Naive B cell (primary cell): ENCODE data around the gene BICDL2. TPM values are rescaled to one million over a fixed set of nuclear protein-coding genes. Genes with fewer than 3 reads are reported as not detected.

Source experiments
- ATAC-seq, 2 donors: fragments of 150-1000 bp; cut with Tn5 transposase; 2 replicates each; pipeline ENCODE4 v1.10.0; 2021; ENCODE audit warnings: low read depth in 2 of 2, mild to moderate bottlenecking in 2 of 2, moderate library complexity in 2 of 2
- DNase-seq: peaks from one replicate; pipeline ENCODE4 v3.0.0; 2022
- H3K27ac Mint-ChIP-seq, 6 donors: one replicate each; pipeline ENCODE4 v1.8.0; 2020 to 2022; ENCODE audit warnings: mild to moderate bottlenecking in 6 of 6, mixed read lengths in 6 of 6, moderate library complexity in 5 of 6, inconsistent platforms in 2 of 6
- H3K27me3 Mint-ChIP-seq, 3 donors: one replicate each; pipeline ENCODE4 v1.8.0; 2021 to 2022; ENCODE audit warnings: mixed read lengths in 3 of 3, mild to moderate bottlenecking in 1 of 3
- H3K36me3 Mint-ChIP-seq, 2 donors: one replicate each; pipeline ENCODE4 v1.8.0; 2020 to 2022; ENCODE audit warnings: mixed read lengths in 2 of 2, inconsistent platforms in 1 of 2, mild to moderate bottlenecking in 1 of 2
- H3K4me1 Mint-ChIP-seq, 3 donors: one replicate each; pipeline ENCODE4 v1.8.0; 2020 to 2022; ENCODE audit warnings: mixed read lengths in 3 of 3, inconsistent platforms in 1 of 3, mild to moderate bottlenecking in 1 of 3, moderate library complexity in 1 of 3
- H3K4me3 Mint-ChIP-seq, 8 donors: one replicate each; pipeline ENCODE4 v1.8.0; 2020 to 2022; ENCODE audit warnings: mild to moderate bottlenecking in 8 of 8, mixed read lengths in 8 of 8, moderate library complexity in 8 of 8, inconsistent platforms in 2 of 8
- H3K9me3 Mint-ChIP-seq, 7 donors: one replicate each; pipeline ENCODE4 v1.8.0; 2020 to 2022; ENCODE audit warnings: mixed read lengths in 7 of 7, mild to moderate bottlenecking in 5 of 7, inconsistent platforms in 2 of 7, moderate library complexity in 1 of 7
- polyA plus RNA-seq, 6 donors: library from polyadenylated mRNA; unstranded; fragments of 300-500 nt; fragmentation: Illumina TruSeq; gene quantifications; one replicate each; pipeline ENCODE4 v1.2.3, GENCODE V29; 2021; ENCODE audit warnings: low read depth in 6 of 6

BICDL2 gene
- polyA plus RNA-seq, 6 donors from 2014 or later = not detected

DNA sequence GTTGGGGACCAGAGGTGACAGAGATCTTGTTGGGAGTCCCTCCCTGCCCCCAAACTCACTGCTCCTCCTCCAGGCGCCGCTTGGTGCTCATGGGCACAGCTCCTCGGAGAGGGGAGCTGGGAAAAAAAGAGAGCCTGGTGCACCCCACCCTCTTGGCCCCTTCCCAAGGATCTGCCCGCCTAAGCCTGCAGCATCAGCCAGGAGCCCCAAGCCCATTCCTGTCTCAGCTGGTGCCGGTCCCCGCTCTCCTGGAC is 13.4 kb downstream of the BICDL2 start:
- H3K9me3 Mint-ChIP-seq = peaks cover 0 to 4% (median 0%) of the 10 kb centered on the region in 7 donors
- H3K4me3 Mint-ChIP-seq = peak overlapping the region; percentile 82 to 97 (median 95)
- no peaks in the 10 kb centered on the region for H3K36me3 Mint-ChIP-seq
- ATAC-seq = no peak
- DNase-seq = no peak
- peaks cover 0 to 4% (median 3%) of the 10 kb centered on the region in 3 donors for H3K27me3 Mint-ChIP-seq
- H3K27ac Mint-ChIP-seq = peak overlapping the region; percentile 14 to 99 (median 63)
- H3K4me1 Mint-ChIP-seq = peaks cover 39 to 58% (median 57%) of the 10 kb centered on the region in 3 donors

DNA sequence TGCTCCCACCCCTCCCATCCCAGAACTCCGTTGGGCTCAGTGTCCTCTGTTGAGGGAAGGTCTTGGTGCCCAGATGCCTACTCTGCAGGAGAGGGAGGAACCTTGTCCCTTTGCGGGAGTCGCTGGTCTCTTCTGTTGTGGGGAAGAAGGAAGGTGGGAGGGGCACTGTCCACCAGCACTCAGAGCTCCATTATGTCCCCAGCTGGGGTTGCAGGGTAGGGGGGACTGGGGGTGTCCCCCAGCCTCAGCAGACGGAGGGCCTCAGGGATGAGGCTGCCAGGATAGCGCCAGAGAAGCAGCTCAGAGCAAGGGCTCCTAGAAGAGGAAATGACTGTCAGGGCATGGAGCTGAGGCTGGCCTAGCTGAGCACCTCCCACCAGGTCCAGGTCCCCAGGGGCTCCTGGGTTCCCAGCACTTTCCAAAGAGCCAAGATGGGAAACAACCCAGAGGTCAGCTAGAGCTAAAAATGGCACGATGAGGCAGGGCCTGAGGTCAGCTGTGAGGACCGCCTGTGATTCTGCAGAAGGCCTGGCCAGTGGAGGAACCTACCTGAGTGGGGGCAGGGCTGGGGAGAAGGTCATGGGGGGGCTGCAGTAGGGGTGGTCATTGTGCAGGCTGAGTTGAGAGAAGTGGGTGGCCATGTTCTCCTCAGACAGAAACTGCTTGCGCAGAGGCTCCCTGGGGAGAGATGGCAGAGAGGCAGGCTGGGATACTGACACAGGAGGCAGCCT is 13.9 kb downstream of the BICDL2 start:
- H3K27ac Mint-ChIP-seq = peak overlapping the region in 5 of 6 donors; percentile 27 to 99 (median 43)
- ATAC-seq = no peak
- H3K36me3 Mint-ChIP-seq = no peaks in the 10 kb centered on the region
- peak overlapping the region; percentile 82 to 97 (median 95) for H3K4me3 Mint-ChIP-seq
- H3K9me3 Mint-ChIP-seq = peaks cover 0 to 4% (median 0%) of the 10 kb centered on the region in 7 donors
- H3K27me3 Mint-ChIP-seq = peaks cover 0 to 5% (median 0%) of the 10 kb centered on the region in 3 donors
- H3K4me1 Mint-ChIP-seq = peaks cover 36 to 57% (median 56%) of the 10 kb centered on the region in 3 donors
- DNase-seq = no peak

DNA sequence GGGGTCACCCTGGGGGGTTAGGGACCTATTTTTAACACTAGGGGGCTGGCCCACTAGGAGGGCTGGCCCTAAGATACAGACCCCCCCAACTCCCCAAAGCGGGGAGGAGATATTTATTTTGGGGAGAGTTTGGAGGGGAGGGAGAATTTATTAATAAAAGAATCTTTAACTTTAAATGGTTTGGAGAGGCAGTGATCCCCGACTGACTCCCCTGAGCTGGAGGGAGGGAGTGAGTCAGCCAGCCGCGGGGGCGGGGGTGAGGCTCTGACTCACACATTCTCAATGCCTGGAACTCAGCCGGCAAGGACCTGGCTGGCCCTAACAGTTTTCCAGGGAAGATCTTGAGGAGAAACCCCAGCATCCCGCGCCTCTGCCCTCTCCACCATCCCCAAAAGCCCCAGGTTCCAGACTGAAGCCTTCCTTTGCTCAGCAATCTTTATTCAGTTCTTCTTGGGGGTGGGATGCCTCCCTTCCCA is 14.5 kb downstream of the BICDL2 start:
- Mint-ChIP-seq H3K36me3 (no peaks in the 10 kb centered on the region), H3K27ac (peak overlapping the region in 1 of 6 donors; percentile 43), H3K9me3 (peaks cover 0 to 4% (median 0%) of the 10 kb centered on the region in 7 donors), H3K27me3 (peaks cover 0 to 7% (median 0%) of the 10 kb centered on the region in 3 donors), H3K4me3 (peak overlapping the region; percentile 35 to 97 (median 88)), H3K4me1 (peaks cover 36 to 55% (median 54%) of the 10 kb centered on the region in 3 donors)
- ATAC-seq (no peak), DNase-seq (no peak)

DNA sequence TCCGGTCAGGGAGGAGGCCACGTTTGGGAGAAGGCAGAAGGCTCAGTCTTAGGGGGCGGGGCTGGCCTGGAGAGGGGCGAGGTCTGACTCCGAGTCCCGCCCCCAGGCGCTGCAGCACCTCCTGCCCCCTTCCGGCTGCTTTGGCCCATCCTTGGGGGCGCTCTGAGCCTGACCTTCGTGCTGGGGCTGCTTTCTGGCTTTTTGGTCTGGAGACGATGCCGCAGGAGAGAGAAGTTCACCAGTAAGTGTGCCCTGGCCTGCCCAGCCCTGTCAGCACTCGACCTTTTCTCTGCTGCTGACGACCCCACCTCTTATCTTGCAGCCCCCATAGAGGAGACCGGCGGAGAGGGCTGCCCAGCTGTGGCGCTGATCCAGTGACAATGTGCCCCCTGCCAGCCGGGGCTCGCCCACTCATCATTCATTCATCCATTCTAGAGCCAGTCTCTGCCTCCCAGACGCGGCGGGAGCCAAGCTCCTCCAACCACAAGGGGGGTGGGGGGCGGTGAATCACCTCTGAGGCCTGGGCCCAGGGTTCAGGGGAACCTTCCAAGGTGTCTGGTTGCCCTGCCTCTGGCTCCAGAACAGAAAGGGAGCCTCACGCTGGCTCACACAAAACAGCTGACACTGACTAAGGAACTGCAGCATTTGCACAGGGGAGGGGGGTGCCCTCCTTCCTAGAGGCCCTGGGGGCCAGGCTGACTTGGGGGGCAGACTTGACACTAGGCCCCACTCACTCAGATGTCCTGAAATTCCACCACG is 15.1 kb downstream of the BICDL2 start:
- Mint-ChIP-seq H3K27ac (peak overlapping the region in 5 of 6 donors; percentile 28 to 78 (median 56)), H3K9me3 (peaks cover 0 to 4% (median 0%) of the 10 kb centered on the region in 7 donors), H3K4me3 (peak overlapping the region; percentile 77 to 97 (median 90)), H3K4me1 (peaks cover 36 to 55% (median 54%) of the 10 kb centered on the region in 3 donors), H3K36me3 (no peaks in the 10 kb centered on the region), H3K27me3 (peaks cover 0 to 12% (median 0%) of the 10 kb centered on the region in 3 donors)
- DNase-seq (peak; percentile 66), ATAC-seq (peak; percentile 22 to 23)

DNA sequence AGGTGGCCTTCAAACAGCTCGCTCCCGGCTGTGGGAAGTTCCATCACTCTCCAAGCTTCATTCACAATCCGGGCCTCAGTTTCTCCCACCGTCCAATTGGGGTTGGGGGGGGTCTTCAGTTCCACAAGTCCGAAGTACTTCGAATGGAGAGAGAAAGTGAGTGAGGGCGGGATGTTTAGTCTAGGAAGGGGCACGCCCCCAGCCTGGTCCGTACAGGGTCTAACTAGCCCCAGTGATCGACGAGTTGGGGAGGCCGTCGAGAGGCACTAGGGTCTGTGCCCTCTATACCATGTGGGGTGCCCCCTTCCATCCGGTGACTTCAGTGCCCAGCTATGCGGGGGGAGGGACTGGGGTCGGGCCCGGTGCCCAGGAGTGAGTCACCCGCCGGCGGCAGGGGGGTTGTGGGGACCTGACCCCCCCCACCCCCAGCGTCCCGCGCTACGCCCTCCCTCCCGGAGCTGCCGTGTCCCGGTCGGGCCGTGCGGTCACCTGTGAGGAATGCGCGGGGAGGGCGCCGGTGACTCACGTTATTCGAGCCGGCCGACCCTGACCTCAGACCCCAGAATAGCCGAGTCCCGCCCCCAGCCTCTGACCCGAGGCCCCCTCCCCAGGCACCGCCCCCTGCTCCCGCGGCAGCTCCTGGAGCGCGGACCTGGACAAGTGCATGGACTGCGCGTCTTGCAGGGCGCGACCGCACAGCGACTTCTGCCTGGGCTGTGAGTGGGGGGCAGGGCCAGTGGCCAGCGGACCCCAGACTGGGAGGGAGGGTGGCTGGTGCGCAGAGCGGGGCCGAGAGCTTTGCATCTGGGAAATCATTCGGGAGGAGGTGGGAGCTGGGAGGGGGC is 15.9 kb downstream of the BICDL2 start:
- ATAC-seq (no peak), DNase-seq (no peak)
- Mint-ChIP-seq H3K36me3 (no peaks in the 10 kb centered on the region), H3K4me3 (peak overlapping the region; percentile 82 to 95 (median 88)), H3K9me3 (peaks cover 0 to 4% (median 0%) of the 10 kb centered on the region in 7 donors), H3K27ac (peak overlapping the region in 5 of 6 donors; percentile 28 to 87 (median 70)), H3K27me3 (peaks cover 0 to 18% (median 4%) of the 10 kb centered on the region in 3 donors), H3K4me1 (peaks cover 36 to 55% (median 54%) of the 10 kb centered on the region in 3 donors)

DNA sequence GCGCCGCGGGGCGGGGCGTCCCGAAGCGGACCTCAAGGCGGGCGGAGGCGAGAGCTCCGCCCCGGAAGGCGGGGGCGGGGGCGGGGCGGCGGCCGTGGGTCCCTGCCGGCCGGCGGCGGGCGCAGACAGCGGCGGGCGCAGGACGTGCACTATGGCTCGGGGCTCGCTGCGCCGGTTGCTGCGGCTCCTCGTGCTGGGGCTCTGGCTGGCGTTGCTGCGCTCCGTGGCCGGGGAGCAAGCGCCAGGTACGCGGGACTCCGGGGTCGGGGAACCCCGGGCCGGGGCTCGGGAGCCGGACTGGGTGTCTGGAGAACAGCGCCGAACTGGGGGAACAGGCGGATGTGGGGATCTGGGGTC is 16.5 kb downstream of the BICDL2 start, which contains the start of gene TNFRSF12A:
TNFRSF12A (plus strand) TSS at position 122 of the 357 bp plus-strand sequence; CDS start at position 152, 30 bp downstream.
- peaks cover 36 to 54% (median 54%) of the 10 kb centered on the region in 3 donors for H3K4me1 Mint-ChIP-seq
- H3K9me3 Mint-ChIP-seq = peaks cover 0 to 4% (median 0%) of the 10 kb centered on the region in 7 donors
- ATAC-seq (peak; percentile 17 to 23), DNase-seq (peak; percentile 67)
- peak within 1 kb of the TSS; percentile 82 to 95 (median 88) for H3K4me3 Mint-ChIP-seq
- H3K27ac Mint-ChIP-seq = peak within 1 kb of the TSS; percentile 59 to 87 (median 84)
- no peaks in the 10 kb centered on the region for H3K36me3 Mint-ChIP-seq
- H3K27me3 Mint-ChIP-seq = peaks cover 0 to 18% (median 4%) of the 10 kb centered on the region in 3 donors

DNA sequence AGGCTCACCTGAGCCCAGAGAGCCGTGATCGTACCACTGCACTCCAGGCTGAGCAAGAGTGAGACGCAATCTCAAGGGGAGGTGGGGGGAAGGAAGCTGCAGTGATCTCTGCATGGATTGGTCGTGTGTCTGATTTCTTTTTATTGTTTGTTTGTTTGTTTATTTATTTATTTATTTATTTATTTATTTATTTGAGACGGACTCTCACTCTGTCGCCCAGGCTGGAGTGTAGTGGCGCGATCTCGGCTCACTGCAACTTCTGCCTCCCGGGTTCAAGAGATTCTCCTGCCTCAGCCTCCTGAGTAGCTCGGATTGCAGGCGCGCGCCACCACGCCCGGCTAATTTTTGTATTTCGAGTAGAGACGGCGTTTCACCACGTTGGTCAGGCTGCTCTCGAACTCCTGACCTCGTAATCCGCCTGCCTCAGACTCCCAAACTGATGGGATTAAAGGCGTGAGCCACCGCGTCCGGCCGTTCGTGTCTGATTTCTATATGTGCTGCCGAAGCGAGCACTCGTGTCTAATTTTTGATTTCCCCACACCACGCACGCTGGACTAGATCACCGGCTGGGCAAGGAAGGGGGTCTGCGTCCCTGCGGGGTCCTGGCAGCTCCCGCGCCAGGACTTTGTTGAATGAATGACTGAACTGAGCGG is 17.0 kb downstream of the BICDL2 start:
- no peak for DNase-seq
- H3K36me3 Mint-ChIP-seq = no peaks in the 10 kb centered on the region
- H3K4me3 Mint-ChIP-seq = peak overlapping the region; percentile 67 to 94 (median 87)
- peaks cover 36 to 54% (median 50%) of the 10 kb centered on the region in 3 donors for H3K4me1 Mint-ChIP-seq
- peaks cover 1 to 22% (median 8%) of the 10 kb centered on the region in 3 donors for H3K27me3 Mint-ChIP-seq
- ATAC-seq = no peak
- peaks cover 0 to 4% (median 0%) of the 10 kb centered on the region in 7 donors for H3K9me3 Mint-ChIP-seq
- H3K27ac Mint-ChIP-seq = peak overlapping the region in 4 of 6 donors; percentile 59 to 85 (median 72)

DNA sequence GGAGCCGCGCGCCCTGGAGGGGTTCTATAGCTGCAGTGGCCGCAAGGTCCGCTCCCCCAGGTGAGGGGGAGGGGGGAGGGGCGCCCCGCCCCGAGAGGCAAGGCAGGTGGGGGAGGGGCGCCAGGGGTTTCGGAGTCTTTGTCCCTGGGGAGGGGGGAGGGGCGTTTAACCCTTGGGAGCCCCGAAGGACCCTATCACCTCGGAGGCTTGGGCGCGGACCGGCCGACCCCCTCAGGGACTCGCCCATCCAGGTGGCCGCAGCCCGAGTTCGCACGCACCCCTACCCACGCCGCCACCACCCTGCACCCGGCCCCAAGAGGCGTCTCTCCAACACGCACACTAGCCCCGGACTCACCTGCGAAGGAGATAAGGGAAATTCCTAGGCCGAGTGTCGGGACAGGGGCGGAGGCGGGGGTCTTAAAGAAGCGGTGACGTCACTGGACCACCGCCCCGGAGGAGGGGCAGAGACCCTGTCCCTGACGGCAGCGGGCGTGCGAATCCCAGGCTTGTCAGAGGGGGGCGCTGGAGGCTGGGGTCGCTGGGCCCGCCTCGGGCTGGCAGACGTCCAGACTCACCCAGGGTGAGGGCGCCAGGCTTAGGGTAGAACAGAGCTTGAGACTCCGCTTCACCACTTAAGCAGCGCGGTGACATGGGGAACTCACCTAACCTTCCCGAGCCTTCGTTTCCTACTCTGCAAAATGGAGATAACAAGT is 18.8 kb downstream of the BICDL2 start, which contains the start of gene CLDN6:
CLDN6 (minus strand) TSS at position 390 of the 713 bp plus-strand sequence. CDS start 2,162 bp downstream, outside the sequence.
- DNase-seq = no peak
- Mint-ChIP-seq H3K27ac (peak within 1 kb of the TSS in 2 of 6 donors; percentile 28 to 51), H3K27me3 (peaks cover 8 to 39% (median 11%) of the 10 kb centered on the region in 3 donors), H3K36me3 (no peaks in the 10 kb centered on the region), H3K4me1 (peaks cover 24 to 40% (median 34%) of the 10 kb centered on the region in 3 donors), H3K4me3 (peak within 1 kb of the TSS in 6 of 8 donors; percentile 12 to 83 (median 50)), H3K9me3 (peaks cover 0 to 4% (median 0%) of the 10 kb centered on the region in 7 donors)
- ATAC-seq = no peak

DNA sequence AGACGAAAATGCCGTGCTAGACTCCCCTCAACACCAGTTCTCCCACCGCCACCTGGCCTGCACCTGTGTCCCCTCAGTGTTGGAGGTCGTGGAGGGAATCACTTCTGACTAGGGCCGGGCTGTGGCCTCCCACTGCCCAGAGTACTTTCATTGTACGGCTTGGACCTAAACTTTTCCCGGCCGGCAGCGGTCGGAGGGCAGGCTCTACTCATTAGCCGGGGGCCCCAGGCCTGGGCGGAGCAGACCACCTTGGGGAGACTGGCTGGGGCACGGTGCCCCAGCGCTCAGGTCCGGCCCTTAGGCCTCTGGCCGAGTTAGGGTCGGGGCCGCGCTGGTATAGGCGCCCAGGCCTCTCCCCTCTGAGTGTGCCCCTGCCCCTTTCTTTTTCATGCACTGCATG is 19.4 kb downstream of the BICDL2 start:
- Mint-ChIP-seq H3K27ac (no peak overlapping the region), H3K4me3 (no peak overlapping the region), H3K4me1 (peaks cover 22 to 40% (median 28%) of the 10 kb centered on the region in 3 donors)

DNA sequence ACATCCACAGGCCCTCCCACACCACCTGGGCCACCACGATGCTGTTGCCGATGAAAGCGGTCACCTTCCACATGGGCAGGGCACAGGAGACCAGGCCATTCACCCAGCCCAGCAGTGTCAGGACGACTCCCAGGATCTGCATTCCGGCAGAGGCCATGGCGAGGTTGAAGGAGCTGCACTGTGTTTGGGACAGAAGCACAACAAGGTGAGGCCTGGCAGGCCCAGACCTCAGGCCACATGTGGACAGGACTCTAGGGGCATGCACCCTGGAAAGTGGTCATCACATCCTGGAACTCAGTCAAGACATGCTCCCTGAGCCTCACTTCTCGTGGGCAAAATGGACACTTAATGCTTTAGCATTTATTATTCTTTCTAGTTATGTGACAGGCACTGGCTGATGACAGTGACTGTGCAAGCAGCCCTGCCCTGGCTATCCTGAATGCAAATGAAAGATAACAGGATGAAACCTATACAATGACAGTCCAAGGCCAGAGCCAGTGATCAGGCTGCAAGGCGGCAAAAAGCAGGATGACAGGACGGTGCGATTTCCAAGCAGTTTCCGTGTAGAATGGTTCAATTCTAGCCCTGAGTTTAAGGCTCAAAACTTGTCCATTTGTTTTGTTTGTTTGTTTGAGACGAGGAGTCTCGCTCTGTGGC is 20.8 kb downstream of the BICDL2 start:
- no peak for ATAC-seq
- Mint-ChIP-seq H3K27me3 (peaks cover 8 to 55% (median 20%) of the 10 kb centered on the region in 3 donors), H3K9me3 (peaks cover 0 to 4% (median 0%) of the 10 kb centered on the region in 7 donors), H3K4me3 (peak overlapping the region in 1 of 8 donors; percentile 41), H3K27ac (peak overlapping the region in 1 of 6 donors; percentile 84), H3K36me3 (no peaks in the 10 kb centered on the region), H3K4me1 (peaks cover 14 to 31% (median 16%) of the 10 kb centered on the region in 3 donors)
- no peak for DNase-seq

More for the DNA sequence above, 19.4 kb downstream of the BICDL2 start:
- Mint-ChIP-seq H3K27me3 (peaks cover 8 to 45% (median 17%) of the 10 kb centered on the region in 3 donors), H3K36me3 (no peaks in the 10 kb centered on the region), H3K9me3 (peaks cover 0 to 4% (median 0%) of the 10 kb centered on the region in 7 donors)
- DNase-seq (no peak), ATAC-seq (no peak)

DNA sequence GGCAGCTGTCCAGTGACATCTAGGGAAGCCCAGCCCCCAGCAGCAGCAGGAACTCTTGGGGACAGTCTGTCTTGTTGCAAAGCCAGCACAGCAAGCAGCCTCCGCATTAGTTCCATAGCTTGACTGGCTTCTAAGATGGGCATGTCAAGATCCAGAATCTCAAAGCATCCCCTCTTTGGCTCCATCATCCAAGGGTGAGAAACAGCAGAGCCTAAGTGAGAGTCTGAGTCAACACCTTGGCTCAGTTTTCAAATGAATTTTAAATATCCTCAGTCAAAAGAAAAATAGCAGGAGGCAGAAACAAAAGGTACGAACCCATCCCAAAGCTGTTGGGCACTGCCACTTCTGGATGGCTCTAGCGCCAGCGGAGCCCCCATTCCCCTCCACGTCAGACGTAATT is 21.8 kb downstream of the BICDL2 start:
- H3K27ac Mint-ChIP-seq = peak overlapping the region in 2 of 6 donors; percentile 42 to 55
- peaks cover 8 to 55% (median 20%) of the 10 kb centered on the region in 3 donors for H3K27me3 Mint-ChIP-seq
- no peak for ATAC-seq
- peaks cover 11 to 23% (median 11%) of the 10 kb centered on the region in 3 donors for H3K4me1 Mint-ChIP-seq
- peak overlapping the region in 1 of 8 donors; percentile 52 for H3K4me3 Mint-ChIP-seq
- H3K36me3 Mint-ChIP-seq = no peaks in the 10 kb centered on the region
- no peak for DNase-seq
- peaks cover 0 to 4% (median 0%) of the 10 kb centered on the region in 7 donors for H3K9me3 Mint-ChIP-seq
